ENCODE results near the gene IMP3. TPM values are rescaled to one million over a fixed set of nuclear protein-coding genes. Genes with fewer than 3 reads are reported as not detected.

IMP3 gene
- total RNA-seq, 1 experiment from 2014 or later: 79.9 TPM

DNA sequence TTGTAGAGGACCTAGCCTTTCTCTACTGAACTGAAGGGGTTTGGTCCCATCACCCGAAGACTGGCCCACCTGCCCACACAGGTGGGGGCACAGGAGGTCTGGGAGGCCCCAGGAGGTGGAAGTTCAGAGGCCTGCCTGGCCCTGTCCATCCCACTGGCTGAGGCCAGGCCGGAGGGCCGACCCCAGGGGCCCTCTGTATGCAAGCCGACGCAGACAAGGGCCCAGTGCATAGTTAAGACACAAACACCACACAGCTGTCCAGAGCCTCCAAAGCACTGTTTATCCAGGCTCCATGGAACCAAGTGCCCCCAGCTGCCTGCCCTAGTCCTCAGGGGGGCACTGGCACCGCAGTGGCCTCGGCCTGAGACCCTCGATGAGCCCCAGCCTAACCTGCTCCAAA, 34.3 kb upstream of the IMP3 start:
- Histone ChIP-seq H3K27ac (ENCODE audit: low read depth, low read length) (no peak overlapping the region), H3K4me1 (ENCODE audit: control insufficient read depth in 1 of 2, insufficient read depth in 2 of 2, low read length in 2 of 2) (peaks cover 20 to 47% of the 10 kb centered on the region in 2 experiments), H3K79me2 (ENCODE audit: insufficient read depth, low read length) (no peaks in the 10 kb centered on the region), H2AFZ (ENCODE audit: low read depth, low read length, poor library complexity, severe bottlenecking) (no peak overlapping the region), H4K20me1 (ENCODE audit: insufficient read depth) (no peaks in the 10 kb centered on the region), H3K9me3 (ENCODE audit: control insufficient read depth in 1 of 2, insufficient read depth in 1 of 2, low read depth in 1 of 2, low read length in 2 of 2) (no peaks in the 10 kb centered on the region), H3K27me3 (ENCODE audit: insufficient read depth, low read length) (no peaks in the 10 kb centered on the region), H3K4me2 (ENCODE audit: low read length) (no peak overlapping the region), H3K9me2 (ENCODE audit: insufficient read depth) (no peaks in the 10 kb centered on the region), H3K4me3 (replicated peaks in 1 of 2; ENCODE audit: low read depth in 1 of 2, low read length in 2 of 2) (no peak overlapping the region), H3K36me3 (ENCODE audit: control insufficient read depth in 1 of 2, insufficient read depth in 2 of 2, low read length in 2 of 2) (no peaks in the 10 kb centered on the region), H3K9ac (ENCODE audit: low read length) (no peak overlapping the region)
- intact Hi-C loops (cut with micrococcal nuclease): no loop called here
- TF ChIP-seq EZH2 (IDR thresholded peaks at IDR 0.05) (no peak), ELF1 (IDR thresholded peaks at IDR 0.05; ENCODE audit: borderline replicate concordance, low read depth) (no peak), ZFX (IDR thresholded peaks at IDR 0.05) (no peak), SP1 (IDR thresholded peaks at IDR 0.05; ENCODE audit: low read depth) (no peak), EZH2phosphoT487 (IDR thresholded peaks at IDR 0.05; ENCODE audit: borderline replicate concordance) (no peak), REST (IDR thresholded peaks at IDR 0.05; ENCODE audit: low read depth) (no peak), POLR2AphosphoS5 (IDR thresholded peaks at IDR 0.05; ENCODE audit: low read depth, low read length) (no peak), JUND (IDR thresholded peaks at IDR 0.05) (no peak), CBX3 (IDR thresholded peaks at IDR 0.05; ENCODE audit: low read depth) (no peak), SIN3A (IDR thresholded peaks at IDR 0.05; ENCODE audit: low read depth) (no peak)
- no TSS peak for BruUV-seq (replicated peaks)
- DNase-seq (ENCODE audit: low read depth, low spot score) (no peak), ATAC-seq (no peak)
- CTCF ChIA-PET: no interaction called here
- POLR2A ChIA-PET: no interaction called here
- RAD21 ChIA-PET (ENCODE audit: low non-redundant PET in 1 of 2, low total read pairs in 2 of 2, uncharacterized antibody in 2 of 2, unreplicated experiment in 2 of 2): interaction anchor here in 1 of 2 experiments (0.6 kb wide), 1 partner anchor 40 kb away, joined by 7 read pairs; no protein-coding TSS in a partner anchor

Data from HCT116 (cell line).